Suppressor macrophage treated with lipopolysaccharide for 1 hour (primary cell): ENCODE data around the gene SLC46A3.
A peak's percentile ranks its signal among the peaks of the same experiment; 100 is the strongest.

Source experiments
- DNase-seq, 3 donors: peaks; one replicate each; pipeline ENCODE4 v3.0.0-alpha.2; 2020 to 2022

Gene SLC46A3

DNA sequence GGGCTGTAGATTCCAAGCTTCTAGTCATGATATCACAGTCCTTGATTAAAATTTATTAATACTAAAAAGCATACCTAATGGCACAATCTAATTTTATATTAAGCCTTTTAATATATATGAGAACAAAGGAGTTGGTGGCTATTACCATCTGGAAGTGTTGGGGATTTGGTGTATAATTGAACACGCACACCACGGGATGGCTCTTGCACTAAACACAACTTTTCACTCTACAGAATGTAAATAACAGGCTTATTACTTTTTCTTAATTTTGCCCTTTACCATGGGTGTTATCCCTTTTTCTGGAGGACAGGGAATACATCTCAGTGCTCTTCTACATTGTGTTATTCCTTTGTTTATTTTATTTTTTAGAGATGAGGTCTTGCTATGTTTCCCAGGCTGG, 38.2 kb downstream of the SLC46A3 start:
- no peak for DNase-seq

DNA sequence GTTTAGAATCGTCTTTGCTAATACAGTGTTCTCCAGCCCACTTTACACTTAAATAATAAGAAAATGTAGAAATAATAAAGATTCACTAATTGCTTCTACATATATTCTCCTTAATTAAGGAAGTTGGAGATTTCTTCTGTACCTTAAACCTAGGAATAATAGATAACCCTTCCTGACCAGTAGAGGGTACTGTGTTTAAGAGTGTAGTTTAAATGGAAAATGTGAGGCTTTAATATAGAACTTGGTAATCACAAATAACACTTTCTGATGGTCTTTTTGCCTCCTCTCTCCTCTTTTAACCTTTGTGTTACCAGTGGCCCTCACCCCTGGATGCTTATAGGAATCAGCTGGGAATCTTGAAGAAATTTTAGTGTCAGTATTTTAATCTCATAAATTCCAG, 39.1 kb downstream of the SLC46A3 start:
- DNase-seq: peak in 2 of 3 donors; percentile 34 to 38

GRCh38 chr13:28678809-28679208, 40.0 kb downstream of the SLC46A3 start:
- DNase-seq: peak in 2 of 3 donors; percentile 10 to 23

DNA sequence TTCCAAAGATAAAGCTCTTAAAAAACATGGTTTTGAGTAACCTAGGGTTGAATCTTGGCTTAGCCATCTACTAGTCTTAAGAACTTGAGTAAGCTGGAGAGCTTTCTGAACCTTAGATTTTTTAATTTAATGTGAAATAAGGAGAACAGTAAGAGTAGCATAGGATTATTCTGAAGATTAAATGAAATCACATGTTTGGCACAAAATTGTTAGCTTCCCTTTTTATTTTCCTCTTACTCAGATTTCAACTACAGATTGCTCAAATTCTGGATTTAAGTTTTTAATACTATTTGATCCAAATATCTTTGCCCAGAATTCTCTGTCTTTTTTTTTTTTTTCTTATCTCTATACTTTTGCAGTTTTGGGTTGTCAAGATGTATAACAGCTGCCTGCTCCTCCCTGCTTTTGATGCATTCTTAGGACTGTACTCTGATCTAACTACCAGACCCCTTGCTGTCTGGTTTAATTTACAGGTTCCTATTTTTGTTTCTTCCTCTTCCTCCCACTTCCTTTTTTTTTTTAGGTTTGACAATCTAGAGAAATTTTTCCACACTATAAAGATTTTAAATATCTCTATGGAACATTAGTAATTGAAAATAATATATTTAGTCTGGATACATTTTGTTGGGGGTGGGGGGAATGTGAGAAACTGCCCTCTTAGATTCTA, 47.5 kb downstream of the SLC46A3 start:
- DNase-seq: peak; percentile 11 to 57 (median 47)

- DNase-seq: no peak
Measured at GRCh38 chr13:28666897-28667488, 51.8 kb downstream of the SLC46A3 start.

GRCh38 chr13:28659621-28659970, 59.2 kb downstream of the SLC46A3 start:
- peak; percentile 55 to 82 (median 74) for DNase-seq

DNA sequence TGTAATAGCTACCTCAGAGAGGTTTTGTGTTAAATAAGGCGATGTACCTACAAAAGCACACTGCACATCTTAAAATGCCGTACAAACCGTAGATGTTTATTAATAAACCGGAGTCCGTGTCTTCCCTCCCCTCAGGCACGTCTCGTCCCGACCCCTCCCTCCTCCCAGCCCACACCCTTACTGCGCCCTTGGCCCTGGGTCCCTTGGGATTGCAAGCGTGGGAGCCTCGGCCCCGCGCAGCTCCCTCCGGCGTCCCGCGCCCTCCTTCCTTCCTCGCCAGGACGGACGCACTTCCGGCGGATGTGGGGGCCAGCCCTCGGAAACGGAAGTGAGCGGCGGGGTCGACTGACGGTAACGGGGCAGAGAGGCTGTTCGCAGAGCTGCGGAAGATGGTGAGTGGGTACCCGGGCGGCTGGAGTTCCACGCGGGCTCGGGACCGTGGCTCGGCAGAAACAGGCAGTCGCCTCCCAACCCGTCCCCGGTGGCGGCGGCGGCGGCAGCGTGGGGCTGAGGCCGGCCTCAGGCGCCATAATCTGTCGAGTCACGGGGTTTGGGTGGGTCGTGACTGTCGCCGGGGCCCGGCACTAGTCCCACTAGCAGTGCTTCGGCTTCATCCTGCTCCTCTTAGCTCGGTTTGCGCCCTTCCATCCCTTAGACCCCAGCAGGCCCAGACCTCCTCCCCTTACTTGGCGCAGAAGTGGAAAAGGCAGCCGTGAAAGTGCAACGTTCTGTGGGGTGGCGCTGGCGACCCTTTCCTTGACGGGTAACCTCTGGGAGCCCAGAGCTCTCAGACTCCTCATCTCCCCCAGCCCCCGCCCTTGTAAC, 59.8 kb downstream of the SLC46A3 start, which contains the start of gene POMP:
POMP (plus strand) TSS at position 335 of the 825 bp plus-strand sequence; CDS start at position 390, 55 bp downstream.
- DNase-seq: peak; percentile 92 to 95 (median 93)

GRCh38 chr13:28658539-28658795, 60.3 kb downstream of the SLC46A3 start:
- no peak for DNase-seq

DNA sequence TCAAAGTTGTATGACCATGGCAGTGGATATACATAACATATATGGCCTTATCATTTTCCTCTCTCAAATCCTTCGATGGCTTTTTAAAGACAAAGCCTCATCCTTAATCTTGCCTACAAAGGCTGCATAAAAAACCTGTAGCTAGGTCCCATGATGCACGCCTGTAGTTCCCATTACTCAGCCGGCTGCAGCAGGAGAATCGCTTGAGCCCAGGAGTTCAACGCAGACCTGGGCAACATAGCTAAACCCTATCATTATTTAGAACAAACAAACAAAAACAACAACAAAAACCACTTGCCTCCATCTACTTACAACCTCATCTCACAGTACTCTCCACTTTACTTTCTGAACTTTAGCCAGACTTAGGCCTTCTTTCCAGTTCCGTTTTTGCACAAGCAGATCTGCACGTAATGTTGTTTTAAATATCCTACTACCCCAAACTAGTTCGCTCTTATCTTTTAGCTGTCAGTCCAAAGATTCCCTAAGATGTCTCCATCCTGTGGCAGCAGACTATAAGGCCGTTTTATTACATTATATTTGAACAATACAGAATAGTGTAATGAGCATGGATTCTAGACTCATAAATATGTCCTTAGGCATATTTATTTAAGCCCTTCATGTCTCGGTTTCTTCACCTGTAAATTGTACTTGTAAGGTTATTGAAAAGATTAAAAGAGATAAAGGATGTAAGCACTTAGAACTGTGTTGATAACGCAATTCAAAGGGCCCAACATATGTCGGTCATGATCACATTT, 60.8 kb downstream of the SLC46A3 start:
- peak; percentile 21 to 43 (median 33) for DNase-seq

- no peak for DNase-seq
Measured at GRCh38 chr13:28655561-28655960, 63.2 kb downstream of the SLC46A3 start.

DNA sequence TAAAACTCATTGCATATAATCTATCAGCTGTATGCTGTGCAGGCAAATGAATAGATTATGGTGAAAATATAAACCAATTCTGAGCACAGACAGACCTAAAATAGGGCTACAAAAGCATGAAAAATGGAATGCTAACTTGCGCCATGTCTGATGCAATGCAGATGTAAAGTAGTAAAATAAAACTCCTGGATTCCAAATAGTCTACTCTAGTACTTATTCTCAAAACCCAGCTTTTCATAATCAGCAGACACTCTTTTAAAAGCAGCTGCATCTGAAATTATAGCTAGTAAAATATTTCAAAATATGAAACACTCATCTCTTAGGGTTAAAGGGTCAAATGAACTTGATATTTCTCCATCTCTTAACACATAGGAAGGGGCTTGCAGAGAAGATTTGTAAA, 64.5 kb downstream of the SLC46A3 start:
- no peak for DNase-seq

GRCh38 chr13:28653111-28653510, 65.7 kb downstream of the SLC46A3 start:
- no peak for DNase-seq

DNA sequence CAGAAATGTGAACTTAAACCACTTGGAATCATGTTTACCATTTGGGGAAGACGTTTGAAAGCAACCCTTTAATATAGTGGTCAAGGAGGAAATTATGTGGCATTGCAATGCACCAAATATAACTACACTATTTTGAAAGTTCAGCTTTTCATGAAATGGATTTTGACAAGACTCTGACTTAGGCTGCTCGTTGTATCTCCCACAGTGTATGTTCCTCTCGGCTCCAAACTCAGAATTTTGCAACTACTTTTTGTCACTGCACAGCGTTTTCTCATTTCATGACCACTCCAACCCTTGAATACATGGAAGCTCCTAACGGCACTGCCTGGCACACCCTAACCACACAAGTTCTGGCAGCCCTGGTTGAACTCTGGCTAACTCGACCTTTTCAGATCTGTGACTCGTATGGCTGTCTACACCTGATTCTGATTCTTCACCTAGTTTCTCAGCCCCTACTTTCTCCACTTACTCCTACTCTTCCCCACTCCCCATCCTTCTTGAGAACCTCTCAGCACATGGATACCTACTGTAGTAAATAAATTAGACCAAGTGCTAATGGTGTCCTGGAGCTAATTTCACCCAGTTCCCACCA, 66.9 kb downstream of the SLC46A3 start:
- DNase-seq: peak in 2 of 3 donors; percentile 26 to 37

GRCh38 chr13:28650284-28650683, 68.5 kb downstream of the SLC46A3 start:
- no peak for DNase-seq
